ENCODE data around the gene SNRPD2.
"Not testable (repeated sequence)": the region's sequence is repeated elsewhere in the genome, so short reads cannot be mapped to it uniquely, and the experiment has no call there.

DNA sequence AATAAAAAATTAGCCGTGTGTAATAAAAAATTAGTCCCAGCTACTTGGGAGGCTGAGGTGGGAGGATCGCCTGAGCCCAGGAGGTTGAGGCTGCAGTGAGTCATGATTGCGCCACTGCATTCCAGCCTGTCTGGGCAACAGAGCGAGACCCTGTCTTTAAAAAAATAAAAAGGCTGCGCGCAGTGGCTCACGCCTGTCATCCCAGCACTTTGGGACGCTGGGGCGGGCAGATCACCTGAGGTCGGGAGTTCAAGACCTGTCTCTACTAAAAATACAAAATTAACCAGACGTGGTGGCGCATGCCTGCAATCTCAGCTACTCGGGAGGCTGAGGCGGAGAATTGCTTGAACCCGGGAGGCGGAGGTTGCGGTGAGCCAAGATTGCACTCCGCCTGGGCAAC lies 36.9 kb upstream of the SNRPD2 start:
- TF ChIP-seq, protein P1, sequence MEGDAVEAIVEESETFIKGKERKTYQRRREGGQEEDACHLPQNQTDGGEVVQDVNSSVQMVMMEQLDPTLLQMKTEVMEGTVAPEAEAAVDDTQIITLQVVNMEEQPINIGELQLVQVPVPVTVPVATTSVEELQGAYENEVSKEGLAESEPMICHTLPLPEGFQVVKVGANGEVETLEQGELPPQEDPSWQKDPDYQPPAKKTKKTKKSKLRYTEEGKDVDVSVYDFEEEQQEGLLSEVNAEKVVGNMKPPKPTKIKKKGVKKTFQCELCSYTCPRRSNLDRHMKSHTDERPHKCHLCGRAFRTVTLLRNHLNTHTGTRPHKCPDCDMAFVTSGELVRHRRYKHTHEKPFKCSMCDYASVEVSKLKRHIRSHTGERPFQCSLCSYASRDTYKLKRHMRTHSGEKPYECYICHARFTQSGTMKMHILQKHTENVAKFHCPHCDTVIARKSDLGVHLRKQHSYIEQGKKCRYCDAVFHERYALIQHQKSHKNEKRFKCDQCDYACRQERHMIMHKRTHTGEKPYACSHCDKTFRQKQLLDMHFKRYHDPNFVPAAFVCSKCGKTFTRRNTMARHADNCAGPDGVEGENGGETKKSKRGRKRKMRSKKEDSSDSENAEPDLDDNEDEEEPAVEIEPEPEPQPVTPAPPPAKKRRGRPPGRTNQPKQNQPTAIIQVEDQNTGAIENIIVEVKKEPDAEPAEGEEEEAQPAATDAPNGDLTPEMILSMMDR (IDR thresholded peaks at IDR 0.05): not testable (repeated sequence)
- TF ChIP-seq POLR2A (IDR thresholded peaks at IDR 0.05): not testable (repeated sequence)
